Stimulated activated naive CD8-positive, alpha-beta T cell treated with anti-CD3 and anti-CD28 coated beads, Interleukin-15, amount 100 ng/mL, for 72 hours (primary cell): ENCODE measurements around the gene CLCN7.

Experiments used
- ATAC-seq: fragments of 150-1000 bp; cut with Tn5 transposase; 2 replicates; pipeline ENCODE4 v1.10.0; 2021; ENCODE audit warnings: mild to moderate bottlenecking, moderate library complexity
- DNase-seq, 2 donors: peaks; one replicate each; pipeline ENCODE4 v3.0.0; 2021 to 2022
- H3K27ac Mint-ChIP-seq, 2 donors: one replicate each; pipeline ENCODE4 v1.8.0; 2022; ENCODE audit warnings: mild to moderate bottlenecking in 2 of 2, mixed read lengths in 2 of 2, moderate library complexity in 2 of 2
- H3K27me3 Mint-ChIP-seq: one replicate; pipeline ENCODE4 v1.8.0; 2022; ENCODE audit warnings: mixed read lengths
- H3K4me1 Mint-ChIP-seq: one replicate; pipeline ENCODE4 v1.8.0; 2022; ENCODE audit warnings: mild to moderate bottlenecking, mixed read lengths
- H3K4me3 Mint-ChIP-seq, 2 donors: one replicate each; pipeline ENCODE4 v1.8.0; 2022; ENCODE audit warnings: mild to moderate bottlenecking in 2 of 2, mixed read lengths in 2 of 2, moderate library complexity in 1 of 2
- H3K9me3 Mint-ChIP-seq, 2 donors: one replicate each; pipeline ENCODE4 v1.8.0; 2022; ENCODE audit warnings: mixed read lengths in 2 of 2

Gene CLCN7

GRCh38 chr16:1506494-1507213 lies 31.8 kb upstream of the CLCN7 start:
- peak overlapping the region in 1 of 2 donors; percentile 86 for H3K27ac Mint-ChIP-seq
- DNase-seq, result no peak
- no peak overlapping the region for H3K4me3 Mint-ChIP-seq
- no peaks in the 10 kb centered on the region for H3K27me3 Mint-ChIP-seq
- H3K4me1 Mint-ChIP-seq, result no peaks in the 10 kb centered on the region
- H3K9me3 Mint-ChIP-seq, result no peaks in the 10 kb centered on the region
- no peak for ATAC-seq

- Mint-ChIP-seq H3K4me1 (no peaks in the 10 kb centered on the region), H3K9me3 (no peaks in the 10 kb centered on the region), H3K4me3 (no peak overlapping the region), H3K27me3 (no peaks in the 10 kb centered on the region), H3K27ac (peak overlapping the region in 1 of 2 donors; percentile 86)
- no peak for ATAC-seq
- no peak for DNase-seq
These were observed 31.1 kb upstream of the CLCN7 start for GRCh38 chr16:1505912-1506311.

GRCh38 chr16:1505073-1505844 lies 30.4 kb upstream of the CLCN7 start:
- no peak for DNase-seq
- no peak overlapping the region for H3K4me3 Mint-ChIP-seq
- no peaks in the 10 kb centered on the region for H3K4me1 Mint-ChIP-seq
- ATAC-seq, result no peak
- no peaks in the 10 kb centered on the region for H3K27me3 Mint-ChIP-seq
- H3K9me3 Mint-ChIP-seq, result no peaks in the 10 kb centered on the region
- no peak overlapping the region for H3K27ac Mint-ChIP-seq

- Mint-ChIP-seq H3K27me3 (no peaks in the 10 kb centered on the region), H3K9me3 (no peaks in the 10 kb centered on the region), H3K4me1 (no peaks in the 10 kb centered on the region), H3K4me3 (no peak overlapping the region), H3K27ac (no peak overlapping the region)
- no peak for DNase-seq
- ATAC-seq, result no peak
These were observed 28.5 kb upstream of the CLCN7 start for GRCh38 chr16:1503110-1503955.

GRCh38 chr16:1502092-1503004 lies 27.5 kb upstream of the CLCN7 start:
- ATAC-seq (no peak), DNase-seq (no peak)
- no peak overlapping the region for H3K27ac Mint-ChIP-seq
- no peak overlapping the region for H3K4me3 Mint-ChIP-seq
- H3K27me3 Mint-ChIP-seq, result no peaks in the 10 kb centered on the region
- H3K4me1 Mint-ChIP-seq, result peaks cover 6% of the 10 kb centered on the region
- H3K9me3 Mint-ChIP-seq, result no peaks in the 10 kb centered on the region

GRCh38 chr16:1501630-1502029 lies 26.8 kb upstream of the CLCN7 start:
- H3K4me1 Mint-ChIP-seq, result peaks cover 6% of the 10 kb centered on the region
- no peaks in the 10 kb centered on the region for H3K9me3 Mint-ChIP-seq
- H3K27me3 Mint-ChIP-seq, result no peaks in the 10 kb centered on the region
- DNase-seq (no peak), ATAC-seq (no peak)
- no peak overlapping the region for H3K27ac Mint-ChIP-seq
- no peak overlapping the region for H3K4me3 Mint-ChIP-seq

- no peak overlapping the region for H3K4me3 Mint-ChIP-seq
- no peak overlapping the region for H3K27ac Mint-ChIP-seq
- no peaks in the 10 kb centered on the region for H3K27me3 Mint-ChIP-seq
- peaks cover 10% of the 10 kb centered on the region for H3K4me1 Mint-ChIP-seq
- DNase-seq (no peak), ATAC-seq (peak; percentile 17)
- H3K9me3 Mint-ChIP-seq, result no peaks in the 10 kb centered on the region
These were observed 25.8 kb upstream of the CLCN7 start for GRCh38 chr16:1500465-1501150.

GRCh38 chr16:1499756-1500464 lies 25.1 kb upstream of the CLCN7 start:
- H3K9me3 Mint-ChIP-seq, result no peaks in the 10 kb centered on the region
- H3K4me1 Mint-ChIP-seq, result peaks cover 17% of the 10 kb centered on the region
- no peak overlapping the region for H3K27ac Mint-ChIP-seq
- no peak for ATAC-seq
- no peak overlapping the region for H3K4me3 Mint-ChIP-seq
- H3K27me3 Mint-ChIP-seq, result no peaks in the 10 kb centered on the region
- DNase-seq, result no peak

- ATAC-seq (no peak), DNase-seq (no peak)
- Mint-ChIP-seq H3K4me1 (peaks cover 26% of the 10 kb centered on the region), H3K27ac (peak overlapping the region; percentile 33 to 49), H3K4me3 (no peak overlapping the region), H3K27me3 (no peaks in the 10 kb centered on the region), H3K9me3 (no peaks in the 10 kb centered on the region)
These were observed 24.3 kb upstream of the CLCN7 start for GRCh38 chr16:1498899-1499676.

GRCh38 chr16:1497014-1497598 lies 22.3 kb upstream of the CLCN7 start:
- DNase-seq (no peak), ATAC-seq (no peak)
- peaks cover 39% of the 10 kb centered on the region for H3K4me1 Mint-ChIP-seq
- no peak overlapping the region for H3K4me3 Mint-ChIP-seq
- no peaks in the 10 kb centered on the region for H3K27me3 Mint-ChIP-seq
- no peak overlapping the region for H3K27ac Mint-ChIP-seq
- H3K9me3 Mint-ChIP-seq, result no peaks in the 10 kb centered on the region

GRCh38 chr16:1496464-1496863 lies 21.6 kb upstream of the CLCN7 start:
- DNase-seq, result no peak
- no peak for ATAC-seq
- no peaks in the 10 kb centered on the region for H3K9me3 Mint-ChIP-seq
- H3K4me1 Mint-ChIP-seq, result peaks cover 41% of the 10 kb centered on the region
- H3K4me3 Mint-ChIP-seq, result no peak overlapping the region
- H3K27me3 Mint-ChIP-seq, result no peaks in the 10 kb centered on the region
- no peak overlapping the region for H3K27ac Mint-ChIP-seq

GRCh38 chr16:1495889-1496262 lies 21.0 kb upstream of the CLCN7 start:
- Mint-ChIP-seq H3K4me1 (peaks cover 41% of the 10 kb centered on the region), H3K4me3 (no peak overlapping the region), H3K27ac (no peak overlapping the region), H3K27me3 (no peaks in the 10 kb centered on the region), H3K9me3 (no peaks in the 10 kb centered on the region)
- ATAC-seq (no peak), DNase-seq (no peak)

GRCh38 chr16:1495211-1495888 lies 20.5 kb upstream of the CLCN7 start:
- H3K4me1 Mint-ChIP-seq, result peaks cover 41% of the 10 kb centered on the region
- H3K27ac Mint-ChIP-seq, result peak overlapping the region in 1 of 2 donors; percentile 25
- no peaks in the 10 kb centered on the region for H3K9me3 Mint-ChIP-seq
- H3K4me3 Mint-ChIP-seq, result peak overlapping the region; percentile 9 to 44
- no peak for ATAC-seq
- DNase-seq, result no peak
- no peaks in the 10 kb centered on the region for H3K27me3 Mint-ChIP-seq
